ENCODE results near the gene VPS35L. TPM values are rescaled to one million over a fixed set of nuclear protein-coding genes. Genes with fewer than 3 reads are reported as not detected.

Gene VPS35L
- total and polyA plus RNA-seq, 2 of the 13 experiments (the other 11 are each of a cell fraction or from before 2014, with no cell fraction given) = 1.4 to 1.6 TPM

DNA sequence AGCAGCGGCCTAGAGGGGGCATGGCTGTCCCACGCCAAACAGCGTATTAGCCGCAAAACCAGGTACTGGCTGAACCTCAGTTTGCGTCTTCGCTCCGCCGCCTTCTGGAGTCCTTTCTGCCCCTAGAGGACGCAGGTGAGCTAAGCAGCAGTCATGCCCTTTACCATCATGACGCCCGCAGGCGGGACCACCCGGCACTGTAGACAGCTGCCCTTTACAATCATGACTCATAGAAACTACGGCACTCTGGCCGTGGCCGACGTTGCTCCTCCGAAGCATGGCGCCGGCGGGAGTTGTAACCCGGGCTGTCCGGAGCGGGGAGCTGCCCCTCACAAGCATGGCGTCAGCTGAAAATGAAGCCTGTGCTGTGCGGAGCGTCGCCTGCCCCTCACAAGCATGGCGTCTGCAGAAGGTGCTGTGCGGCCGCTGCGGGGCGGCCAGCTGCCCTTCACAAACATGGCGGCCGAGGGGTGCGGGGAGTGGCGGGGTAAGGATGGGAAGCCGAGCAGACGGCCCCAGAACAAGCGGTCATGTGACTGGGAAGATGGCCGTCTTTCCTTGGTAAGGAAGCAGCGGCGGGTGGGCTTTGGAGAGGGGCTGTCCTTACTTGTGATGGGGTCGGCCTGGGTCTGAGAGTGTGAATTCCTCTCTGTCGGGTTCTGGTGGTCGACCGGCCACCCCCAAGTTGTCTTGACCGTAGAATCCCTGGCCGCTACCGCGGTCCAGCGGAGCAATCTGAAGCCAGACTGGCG lies at the start of gene VPS35L (continued):
- TF ChIP-seq PTBP1 (IDR thresholded peaks at IDR 0.05; ENCODE audit: low read depth, low read length, poor library complexity, severe bottlenecking) (peak; percentile 10), CREM (IDR thresholded peaks at IDR 0.05) (peak; percentile 78), CREM (CRISPR knock-in tag; IDR thresholded peaks at IDR 0.05) (no peak), MBNL3 (CRISPR knock-in tag; conservative IDR thresholded peaks at IDR 0.05) (no peak), YEATS4 (CRISPR knock-in tag; IDR thresholded peaks at IDR 0.05; ENCODE audit: borderline replicate concordance) (peak; percentile 54; the same call in 1 of the 2 replicates), JUN (CRISPR knock-in tag; IDR thresholded peaks at IDR 0.05) (peak; percentile 83; the same call in 1 of the 2 replicates), MZF1 (CRISPR knock-in tag; IDR thresholded peaks at IDR 0.05; ENCODE audit: borderline replicate concordance) (peak; percentile 92; the same call in 1 of the 2 replicates), GATA4 (IDR thresholded peaks at IDR 0.05; ENCODE audit: borderline replicate concordance, low read depth) (no peak), NR3C1 (CRISPR knock-in tag; IDR thresholded peaks at IDR 0.05) (no peak), ZBTB8A (CRISPR knock-in tag; IDR thresholded peaks at IDR 0.05; ENCODE audit: borderline replicate concordance, low read depth) (no peak), HES4 (CRISPR knock-in tag; IDR thresholded peaks at IDR 0.05; ENCODE audit: borderline replicate concordance) (no peak), ATM (IDR thresholded peaks at IDR 0.05; ENCODE audit: borderline replicate concordance) (no peak)
- TF ChIP-seq, protein P1, sequence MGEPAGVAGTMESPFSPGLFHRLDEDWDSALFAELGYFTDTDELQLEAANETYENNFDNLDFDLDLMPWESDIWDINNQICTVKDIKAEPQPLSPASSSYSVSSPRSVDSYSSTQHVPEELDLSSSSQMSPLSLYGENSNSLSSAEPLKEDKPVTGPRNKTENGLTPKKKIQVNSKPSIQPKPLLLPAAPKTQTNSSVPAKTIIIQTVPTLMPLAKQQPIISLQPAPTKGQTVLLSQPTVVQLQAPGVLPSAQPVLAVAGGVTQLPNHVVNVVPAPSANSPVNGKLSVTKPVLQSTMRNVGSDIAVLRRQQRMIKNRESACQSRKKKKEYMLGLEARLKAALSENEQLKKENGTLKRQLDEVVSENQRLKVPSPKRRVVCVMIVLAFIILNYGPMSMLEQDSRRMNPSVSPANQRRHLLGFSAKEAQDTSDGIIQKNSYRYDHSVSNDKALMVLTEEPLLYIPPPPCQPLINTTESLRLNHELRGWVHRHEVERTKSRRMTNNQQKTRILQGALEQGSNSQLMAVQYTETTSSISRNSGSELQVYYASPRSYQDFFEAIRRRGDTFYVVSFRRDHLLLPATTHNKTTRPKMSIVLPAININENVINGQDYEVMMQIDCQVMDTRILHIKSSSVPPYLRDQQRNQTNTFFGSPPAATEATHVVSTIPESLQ (CRISPR knock-in tag; conservative IDR thresholded peaks at IDR 0.05) = no peak
- TF ChIP-seq, protein P2, sequence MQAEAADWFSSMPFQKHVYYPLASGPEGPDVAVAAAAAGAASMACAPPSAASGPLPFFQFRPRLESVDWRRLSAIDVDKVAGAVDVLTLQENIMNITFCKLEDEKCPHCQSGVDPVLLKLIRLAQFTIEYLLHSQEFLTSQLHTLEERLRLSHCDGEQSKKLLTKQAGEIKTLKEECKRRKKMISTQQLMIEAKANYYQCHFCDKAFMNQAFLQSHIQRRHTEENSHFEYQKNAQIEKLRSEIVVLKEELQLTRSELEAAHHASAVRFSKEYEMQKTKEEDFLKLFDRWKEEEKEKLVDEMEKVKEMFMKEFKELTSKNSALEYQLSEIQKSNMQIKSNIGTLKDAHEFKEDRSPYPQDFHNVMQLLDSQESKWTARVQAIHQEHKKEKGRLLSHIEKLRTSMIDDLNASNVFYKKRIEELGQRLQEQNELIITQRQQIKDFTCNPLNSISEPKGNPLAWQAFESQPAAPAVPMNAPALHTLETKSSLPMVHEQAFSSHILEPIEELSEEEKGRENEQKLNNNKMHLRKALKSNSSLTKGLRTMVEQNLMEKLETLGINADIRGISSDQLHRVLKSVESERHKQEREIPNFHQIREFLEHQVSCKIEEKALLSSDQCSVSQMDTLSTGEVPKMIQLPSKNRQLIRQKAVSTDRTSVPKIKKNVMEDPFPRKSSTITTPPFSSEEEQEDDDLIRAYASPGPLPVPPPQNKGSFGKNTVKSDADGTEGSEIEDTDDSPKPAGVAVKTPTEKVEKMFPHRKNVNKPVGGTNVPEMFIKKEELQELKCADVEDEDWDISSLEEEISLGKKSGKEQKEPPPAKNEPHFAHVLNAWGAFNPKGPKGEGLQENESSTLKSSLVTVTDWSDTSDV (CRISPR knock-in tag; IDR thresholded peaks at IDR 0.05) = peak; percentile 84; the same call in 1 of the 2 replicates
- TF ChIP-seq, protein P3, sequence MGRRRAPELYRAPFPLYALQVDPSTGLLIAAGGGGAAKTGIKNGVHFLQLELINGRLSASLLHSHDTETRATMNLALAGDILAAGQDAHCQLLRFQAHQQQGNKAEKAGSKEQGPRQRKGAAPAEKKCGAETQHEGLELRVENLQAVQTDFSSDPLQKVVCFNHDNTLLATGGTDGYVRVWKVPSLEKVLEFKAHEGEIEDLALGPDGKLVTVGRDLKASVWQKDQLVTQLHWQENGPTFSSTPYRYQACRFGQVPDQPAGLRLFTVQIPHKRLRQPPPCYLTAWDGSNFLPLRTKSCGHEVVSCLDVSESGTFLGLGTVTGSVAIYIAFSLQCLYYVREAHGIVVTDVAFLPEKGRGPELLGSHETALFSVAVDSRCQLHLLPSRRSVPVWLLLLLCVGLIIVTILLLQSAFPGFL (CRISPR knock-in tag; IDR thresholded peaks at IDR 0.05) = peak; percentile 66; the same call in 1 of the 2 replicates
- TF ChIP-seq, protein P4, sequence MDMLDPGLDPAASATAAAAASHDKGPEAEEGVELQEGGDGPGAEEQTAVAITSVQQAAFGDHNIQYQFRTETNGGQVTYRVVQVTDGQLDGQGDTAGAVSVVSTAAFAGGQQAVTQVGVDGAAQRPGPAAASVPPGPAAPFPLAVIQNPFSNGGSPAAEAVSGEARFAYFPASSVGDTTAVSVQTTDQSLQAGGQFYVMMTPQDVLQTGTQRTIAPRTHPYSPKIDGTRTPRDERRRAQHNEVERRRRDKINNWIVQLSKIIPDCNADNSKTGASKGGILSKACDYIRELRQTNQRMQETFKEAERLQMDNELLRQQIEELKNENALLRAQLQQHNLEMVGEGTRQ (IDR thresholded peaks at IDR 0.05; ENCODE audit: low read depth, low read length) = peak; percentile 38; the same call in 1 of the 2 replicates
- TF ChIP-seq, protein P4 (CRISPR knock-in tag; IDR thresholded peaks at IDR 0.05; ENCODE audit: borderline replicate concordance) = peak; percentile 77; the same call in 1 of the 2 replicates
- TF ChIP-seq, protein P5, sequence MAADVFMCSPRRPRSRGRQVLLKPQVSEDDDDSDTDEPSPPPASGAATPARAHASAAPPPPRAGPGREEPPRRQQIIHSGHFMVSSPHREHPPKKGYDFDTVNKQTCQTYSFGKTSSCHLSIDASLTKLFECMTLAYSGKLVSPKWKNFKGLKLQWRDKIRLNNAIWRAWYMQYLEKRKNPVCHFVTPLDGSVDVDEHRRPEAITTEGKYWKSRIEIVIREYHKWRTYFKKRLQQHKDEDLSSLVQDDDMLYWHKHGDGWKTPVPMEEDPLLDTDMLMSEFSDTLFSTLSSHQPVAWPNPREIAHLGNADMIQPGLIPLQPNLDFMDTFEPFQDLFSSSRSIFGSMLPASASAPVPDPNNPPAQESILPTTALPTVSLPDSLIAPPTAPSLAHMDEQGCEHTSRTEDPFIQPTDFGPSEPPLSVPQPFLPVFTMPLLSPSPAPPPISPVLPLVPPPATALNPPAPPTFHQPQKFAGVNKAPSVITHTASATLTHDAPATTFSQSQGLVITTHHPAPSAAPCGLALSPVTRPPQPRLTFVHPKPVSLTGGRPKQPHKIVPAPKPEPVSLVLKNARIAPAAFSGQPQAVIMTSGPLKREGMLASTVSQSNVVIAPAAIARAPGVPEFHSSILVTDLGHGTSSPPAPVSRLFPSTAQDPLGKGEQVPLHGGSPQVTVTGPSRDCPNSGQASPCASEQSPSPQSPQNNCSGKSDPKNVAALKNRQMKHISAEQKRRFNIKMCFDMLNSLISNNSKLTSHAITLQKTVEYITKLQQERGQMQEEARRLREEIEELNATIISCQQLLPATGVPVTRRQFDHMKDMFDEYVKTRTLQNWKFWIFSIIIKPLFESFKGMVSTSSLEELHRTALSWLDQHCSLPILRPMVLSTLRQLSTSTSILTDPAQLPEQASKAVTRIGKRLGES (CRISPR knock-in tag; IDR thresholded peaks at IDR 0.05; ENCODE audit: borderline replicate concordance) = no peak

Data from HepG2 (cell line).